OCI-LY3 (cell line): ENCODE measurements around the gene DPP6.

ENCODE experiments used
- CTCF ChIP-seq: fragments of 200-600, 300-600 bp; sonication (generic); IDR thresholded peaks from 2 replicates; pipeline ENCODE4 v1.5.1; 2014; ENCODE audit warnings: antibody characterized with exemption, low read length, low read depth
- EZH2phosphoT487 ChIP-seq: fragments of 200-600 bp; shearing (Covaris generic); IDR thresholded peaks from 2 replicates; pipeline ENCODE4 v1.6.1; 2018; ENCODE audit warnings: antibody characterized with exemption, mixed run types, low read depth

- no peak for TF ChIP-seq CTCF
- no peak for TF ChIP-seq EZH2phosphoT487
These were observed 862.3 kb downstream of the DPP6 start for GRCh38 chr7:154914308-154914995.
